ENCODE measurements around the gene RAB12. TPM values are rescaled to one million over a fixed set of nuclear protein-coding genes. Genes with fewer than 3 reads are reported as not detected.
"Not testable (repeated sequence)": the region's sequence is repeated elsewhere in the genome, so short reads cannot be mapped to it uniquely, and the experiment has no call there.

Gene RAB12
- total RNA-seq, 1 donor from 2014 or later, result 14.5 TPM

- intact Hi-C loops (cut with micrococcal nuclease), result no loop called here
Measured at GRCh38 chr18:8643326-8643878, 34.2 kb downstream of the RAB12 start.

DNA sequence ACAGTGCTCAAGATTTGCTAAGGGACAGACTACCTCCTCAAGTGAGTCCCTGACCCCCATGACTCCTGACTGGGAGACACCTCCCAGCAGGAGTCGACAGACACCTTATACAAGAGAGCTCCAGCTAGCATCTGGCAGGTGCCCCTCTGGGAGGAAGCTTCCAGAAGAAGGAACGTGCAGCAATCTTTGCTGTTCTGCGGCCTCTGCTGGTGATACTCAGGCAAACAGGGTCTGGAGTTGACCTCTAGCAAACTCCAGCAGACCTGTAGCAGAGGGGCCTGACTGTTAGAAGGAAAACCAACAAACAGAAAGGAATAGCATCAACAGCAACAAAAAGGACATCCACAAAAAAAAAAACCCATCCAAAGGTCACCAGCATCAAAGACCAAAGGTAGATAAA lies 38.1 kb downstream of the RAB12 start:
- intact Hi-C loops (cut with micrococcal nuclease), result not testable (repeated sequence)

DNA sequence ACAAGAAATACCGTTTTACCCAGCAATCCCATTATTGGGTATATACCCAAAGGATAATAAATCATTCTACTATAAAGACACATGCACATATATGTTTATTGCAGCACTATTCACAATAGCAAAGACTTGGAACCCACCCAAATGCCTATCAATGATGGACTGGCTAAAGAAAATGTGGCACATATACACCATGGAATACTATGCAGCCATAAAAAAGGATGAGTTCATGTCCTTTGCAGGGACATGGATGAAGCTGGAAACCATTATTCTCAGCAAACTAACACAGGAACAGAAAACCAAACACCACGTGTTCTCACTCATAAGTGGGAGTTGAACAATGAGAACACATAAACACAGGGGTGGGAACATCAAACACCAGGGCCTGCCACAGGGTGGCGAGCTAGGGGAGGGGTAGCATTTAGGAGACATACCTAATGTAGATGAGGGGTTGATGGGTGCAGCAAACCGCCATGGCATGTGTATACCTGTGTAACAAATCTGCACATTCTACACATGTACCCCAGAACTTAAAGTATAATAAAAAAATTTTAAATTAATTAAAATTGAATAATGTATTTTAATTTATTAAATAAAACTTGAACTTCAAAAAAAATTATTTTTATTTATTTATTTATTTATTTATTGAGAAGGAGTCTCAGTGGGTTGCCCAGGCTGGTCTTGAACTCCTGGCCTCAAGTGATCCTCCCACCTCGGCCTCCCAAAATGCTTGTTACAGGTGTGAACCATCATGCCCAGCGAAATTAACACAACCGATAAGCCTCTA lies 42.4 kb downstream of the RAB12 start:
- intact Hi-C loops (cut with micrococcal nuclease), result not testable (repeated sequence)

- intact Hi-C loops (cut with micrococcal nuclease), result loop anchor here (1.0 kb wide), 1 partner anchor 334 kb away; no protein-coding TSS in a partner anchor
Measured at GRCh38 chr18:8654503-8655451, 45.5 kb downstream of the RAB12 start.

DNA sequence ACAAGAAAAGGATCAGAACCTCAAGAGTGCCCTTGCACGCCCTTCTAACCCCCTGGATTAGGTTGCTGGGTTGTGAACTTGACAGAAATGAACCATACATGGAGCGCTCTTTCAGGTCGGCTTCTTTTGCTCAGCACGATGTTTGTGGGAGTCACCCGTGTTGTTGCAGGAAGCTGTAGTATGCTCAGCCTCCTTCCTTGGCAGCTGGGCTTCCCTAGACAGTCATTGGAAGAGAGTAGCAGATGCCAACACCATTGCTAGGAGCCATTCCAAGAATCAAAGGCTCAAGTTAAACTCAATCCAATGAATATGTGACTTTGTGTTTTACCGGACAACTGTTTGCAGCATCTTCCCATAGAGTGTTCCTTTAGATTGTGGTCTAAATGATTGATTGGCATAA lies 47.0 kb downstream of the RAB12 start:
- intact Hi-C loops (cut with micrococcal nuclease), result no loop called here

DNA sequence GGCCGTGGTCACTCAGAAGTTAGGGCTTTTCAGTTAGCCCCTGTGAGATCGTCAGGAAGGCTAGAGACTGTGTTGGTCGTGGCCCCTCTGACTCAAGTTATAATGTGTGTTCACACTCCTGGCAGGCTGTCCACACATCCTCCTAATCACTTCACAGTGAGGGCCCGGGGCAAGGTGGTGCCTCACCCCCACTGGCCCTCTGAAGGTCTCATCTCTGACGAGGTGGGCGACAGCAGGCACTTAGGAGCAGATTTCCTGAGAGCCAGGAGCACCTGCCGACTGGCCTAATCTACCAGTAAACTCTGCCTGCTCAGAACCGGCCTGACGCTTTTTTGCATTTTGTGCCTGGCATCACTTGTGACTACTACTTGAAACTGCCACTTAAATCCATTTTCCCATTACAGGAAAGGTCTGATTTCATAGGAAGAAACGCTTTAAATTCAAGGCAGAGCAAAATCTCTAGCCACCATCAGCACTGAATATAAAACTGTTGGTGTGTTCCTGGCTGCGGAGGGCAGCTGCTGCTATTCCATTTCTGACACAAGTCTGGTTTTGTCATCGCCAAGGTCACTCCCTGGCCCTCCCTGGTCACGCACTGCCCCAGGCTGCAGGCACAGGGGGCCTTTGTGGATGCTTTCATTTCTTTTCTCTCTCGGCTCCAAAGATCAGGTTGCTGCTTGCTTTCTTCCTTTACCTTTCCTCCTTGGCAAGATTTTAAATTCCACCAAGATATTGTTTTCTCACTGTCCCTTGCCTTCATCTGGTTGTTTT lies 48.0 kb downstream of the RAB12 start:
- intact Hi-C loops (cut with micrococcal nuclease), result no loop called here

GRCh38 chr18:8657873-8658470 lies 48.7 kb downstream of the RAB12 start:
- intact Hi-C loops (cut with micrococcal nuclease), result no loop called here

DNA sequence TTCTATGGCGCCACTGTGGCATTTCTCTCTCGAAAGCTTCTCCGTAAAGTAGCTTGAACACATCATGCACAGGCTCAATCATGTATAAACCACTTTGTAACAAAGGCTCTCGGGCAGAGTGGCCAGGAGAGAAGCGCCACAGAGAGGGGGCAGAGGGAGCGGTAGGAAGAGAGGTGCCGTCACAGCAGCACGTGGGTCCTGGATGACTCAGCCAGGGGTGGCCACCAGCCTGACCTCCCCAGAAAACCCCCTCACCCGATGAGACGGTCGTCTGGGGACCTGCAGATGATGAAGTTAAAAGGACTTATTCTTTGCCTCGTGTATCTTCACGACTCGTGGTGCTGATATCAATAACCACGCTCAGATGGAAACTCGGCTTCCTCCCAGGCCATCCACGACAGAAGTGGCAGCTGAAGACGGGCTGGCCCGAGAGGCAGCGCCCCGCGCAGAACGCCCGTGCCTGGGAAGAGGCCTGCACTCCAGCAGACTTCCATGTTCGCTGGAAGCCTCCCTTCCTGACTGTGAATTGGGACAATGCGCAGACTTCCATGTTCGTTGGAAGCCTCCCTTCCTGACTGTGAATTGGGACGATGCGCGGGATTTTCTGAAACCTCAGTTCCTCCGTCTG lies 49.7 kb downstream of the RAB12 start:
- intact Hi-C loops (cut with micrococcal nuclease), result no loop called here

- intact Hi-C loops (cut with micrococcal nuclease), result no loop called here
Measured at GRCh38 chr18:8659609-8660242, 50.5 kb downstream of the RAB12 start.

GRCh38 chr18:8660316-8660715 lies 51.1 kb downstream of the RAB12 start:
- intact Hi-C loops (cut with micrococcal nuclease), result no loop called here

DNA sequence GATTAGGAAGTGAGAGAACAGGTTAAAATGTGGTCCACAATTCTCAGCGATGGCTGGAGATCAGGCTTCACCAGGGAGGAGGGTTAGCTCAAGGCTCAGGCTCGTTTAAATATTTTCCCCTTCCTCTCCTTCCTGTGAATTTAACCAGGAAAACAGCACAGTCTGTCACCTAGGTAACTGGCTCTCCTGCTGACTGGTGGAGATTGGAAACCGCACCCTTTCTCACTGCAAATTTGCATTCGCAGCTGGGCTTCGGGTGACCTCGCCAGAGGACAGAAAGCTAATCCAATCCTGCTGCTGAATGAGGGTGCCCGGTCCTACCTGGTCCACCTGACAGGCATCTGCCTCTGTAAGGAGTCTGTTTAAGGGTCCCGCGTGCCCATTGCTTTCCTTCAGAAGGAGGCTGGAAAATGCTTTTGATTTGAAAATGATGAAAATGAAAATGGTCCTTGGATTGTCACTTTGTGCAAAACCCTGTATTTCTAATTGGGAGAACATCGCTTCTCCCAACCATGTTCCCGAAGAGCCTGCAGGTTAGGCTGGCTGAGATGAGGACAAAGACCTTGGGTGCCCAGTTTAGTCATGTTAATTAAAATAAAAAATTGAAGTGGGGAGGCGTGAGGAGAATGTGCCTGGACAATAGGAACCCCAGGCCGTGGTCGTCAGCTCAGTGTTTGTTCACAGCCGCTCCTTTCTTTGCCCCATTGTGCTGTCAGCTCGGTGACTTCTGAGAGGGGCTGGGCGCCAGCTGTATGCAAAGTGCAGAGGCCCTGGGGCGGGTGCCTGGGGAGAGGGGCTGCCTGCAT lies 52.7 kb downstream of the RAB12 start:
- intact Hi-C loops (cut with micrococcal nuclease), result no loop called here

DNA sequence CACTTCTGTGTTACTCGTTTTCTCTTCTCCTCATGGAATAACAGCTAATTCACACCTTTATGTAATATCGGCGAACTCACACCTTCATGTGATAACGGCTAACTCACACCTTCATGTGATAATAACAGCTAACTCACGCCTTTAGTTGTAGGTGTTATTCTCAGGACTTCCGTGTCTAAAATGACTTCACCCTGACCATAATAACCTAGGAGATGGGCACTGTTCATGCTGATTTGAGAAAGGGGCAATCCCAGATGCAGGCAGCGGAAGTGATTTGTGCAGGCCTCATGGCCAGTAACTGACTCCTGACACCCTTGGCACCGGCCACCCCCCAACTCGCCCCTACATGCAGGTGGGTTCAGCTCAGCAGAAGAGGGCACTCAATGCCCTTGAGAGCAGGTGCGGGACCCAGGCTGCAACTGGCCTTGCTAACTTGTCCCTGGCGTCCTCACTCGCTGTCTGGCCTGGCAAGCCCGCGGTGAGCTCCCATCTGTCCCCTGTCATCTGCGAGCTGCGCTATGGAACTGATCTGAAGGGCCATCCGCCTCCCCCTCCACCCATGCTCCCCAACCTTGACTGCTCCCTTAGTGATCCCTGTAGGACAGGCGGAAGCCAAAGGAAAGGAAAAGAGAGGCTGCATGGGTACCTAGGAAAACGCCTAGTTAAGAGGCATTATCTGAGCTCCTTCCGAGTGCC lies 53.5 kb downstream of the RAB12 start:
- intact Hi-C loops (cut with micrococcal nuclease), result no loop called here

- intact Hi-C loops (cut with micrococcal nuclease), result no loop called here
Measured at GRCh38 chr18:8667846-8668245, 58.6 kb downstream of the RAB12 start.

- intact Hi-C loops (cut with micrococcal nuclease), result no loop called here
Measured at GRCh38 chr18:8668381-8668780, 59.1 kb downstream of the RAB12 start.

- intact Hi-C loops (cut with micrococcal nuclease), result no loop called here
Measured at GRCh38 chr18:8669571-8669970, 60.3 kb downstream of the RAB12 start.

- intact Hi-C loops (cut with micrococcal nuclease), result no loop called here
Measured at GRCh38 chr18:8673256-8674209, 64.3 kb downstream of the RAB12 start.

GRCh38 chr18:8675057-8675456 lies 65.8 kb downstream of the RAB12 start:
- intact Hi-C loops (cut with micrococcal nuclease), result no loop called here

All from T-helper 2 cell treated with Interferon-gamma antibody and Interleukin-4, amounts not matched to agents 100 ng/mL and 5 ng/mL, for 36 hours (primary cell).